ENCODE measurements around the gene S100A6. TPM values are rescaled to one million over a fixed set of nuclear protein-coding genes. Genes with fewer than 3 reads are reported as not detected.

The S100A6 gene
- total RNA-seq, 2 experiments from 2014 or later, result 425 to 431 TPM

DNA sequence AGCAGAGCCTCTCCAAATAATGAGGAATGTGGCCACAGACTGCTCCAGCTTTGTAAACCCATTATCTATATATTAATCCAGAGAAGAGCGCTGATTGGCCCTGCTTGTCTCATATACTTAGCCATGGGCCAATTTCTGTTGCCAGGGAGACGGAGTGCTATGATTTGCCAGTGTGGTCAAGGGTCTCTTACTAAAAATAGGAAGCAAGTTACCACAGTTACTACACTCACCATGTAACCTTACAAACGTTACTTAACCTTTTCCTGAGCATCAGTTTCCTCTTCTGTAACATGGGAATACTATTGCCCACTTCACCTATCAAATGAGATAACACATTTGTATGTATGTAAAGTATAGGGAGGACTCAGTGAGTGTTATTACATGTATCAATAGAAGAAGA, 37.6 kb upstream of the S100A6 start:
- H3K9me3 Mint-ChIP-seq (ENCODE audit: insufficient read depth), result no peaks in the 10 kb centered on the region
- DNase-seq, result no peak
- ChIA-PET CTCF (interaction anchor here (1.0 to 7.4 kb wide), 27 partner anchors 8 to 413 kb away, joined by 3 to 245 read pairs (median 5); partner anchors contain the start of genes CHTOP, RAB13, S100A1 and S100A13), POLR2A (interaction anchor here (0.7 to 1.6 kb wide), 3 partner anchors 41 to 93 kb away, joined by 3 to 8 read pairs (median 5); partner anchors contain the start of gene CHTOP)
- ATAC-seq, result no peak
- H3K4me1 Mint-ChIP-seq (ENCODE audit: low read depth), result peaks cover 27% of the 10 kb centered on the region
- no peaks in the 10 kb centered on the region for H3K36me3 Mint-ChIP-seq (ENCODE audit: low read depth)
- H3K27ac Mint-ChIP-seq, result no peak overlapping the region
- H3K4me3 Mint-ChIP-seq, result no peak overlapping the region
- H3K27me3 Mint-ChIP-seq (ENCODE audit: low read depth), result peaks cover 24% of the 10 kb centered on the region

GRCh38 chr1:153572569-153573015, 36.8 kb upstream of the S100A6 start:
- peaks cover 33% of the 10 kb centered on the region for H3K4me1 Mint-ChIP-seq (ENCODE audit: low read depth)
- no peaks in the 10 kb centered on the region for H3K36me3 Mint-ChIP-seq (ENCODE audit: low read depth)
- no peak overlapping the region for H3K27ac Mint-ChIP-seq
- DNase-seq (peak; percentile 65), ATAC-seq (peak; percentile 78)
- ChIA-PET POLR2A (interaction anchor here (0.7 to 1.7 kb wide), 4 partner anchors 37 to 94 kb away, joined by 3 to 8 read pairs (median 5); partner anchors contain the start of genes CHTOP and S100A6), CTCF (interaction anchor here (1.0 to 7.4 kb wide), 36 partner anchors 9 to 414 kb away, joined by 3 to 245 read pairs (median 4); partner anchors contain the start of genes CHTOP, RAB13, S100A1 and S100A13)
- H3K9me3 Mint-ChIP-seq (ENCODE audit: insufficient read depth), result no peaks in the 10 kb centered on the region
- no peak overlapping the region for H3K4me3 Mint-ChIP-seq
- H3K27me3 Mint-ChIP-seq (ENCODE audit: low read depth), result peaks cover 17% of the 10 kb centered on the region

- no peak overlapping the region for H3K27ac Mint-ChIP-seq
- no peak for ATAC-seq
- no peak for DNase-seq
- H3K36me3 Mint-ChIP-seq (ENCODE audit: low read depth), result no peaks in the 10 kb centered on the region
- ChIA-PET POLR2A (interaction anchor here (1.6 to 1.7 kb wide), 2 partner anchors 36 to 39 kb away, joined by 5 read pairs; partner anchors contain the start of gene S100A6), CTCF (interaction anchor here (1.0 to 7.4 kb wide), 29 partner anchors 8 to 415 kb away, joined by 3 to 245 read pairs (median 5); partner anchors contain the start of genes CHTOP, RAB13, S100A1 and S100A13)
- H3K4me1 Mint-ChIP-seq (ENCODE audit: low read depth), result peaks cover 38% of the 10 kb centered on the region
- H3K9me3 Mint-ChIP-seq (ENCODE audit: insufficient read depth), result no peaks in the 10 kb centered on the region
- H3K27me3 Mint-ChIP-seq (ENCODE audit: low read depth), result peaks cover 11% of the 10 kb centered on the region
- no peak overlapping the region for H3K4me3 Mint-ChIP-seq
Measured at GRCh38 chr1:153571706-153572105, 35.9 kb upstream of the S100A6 start.

DNA sequence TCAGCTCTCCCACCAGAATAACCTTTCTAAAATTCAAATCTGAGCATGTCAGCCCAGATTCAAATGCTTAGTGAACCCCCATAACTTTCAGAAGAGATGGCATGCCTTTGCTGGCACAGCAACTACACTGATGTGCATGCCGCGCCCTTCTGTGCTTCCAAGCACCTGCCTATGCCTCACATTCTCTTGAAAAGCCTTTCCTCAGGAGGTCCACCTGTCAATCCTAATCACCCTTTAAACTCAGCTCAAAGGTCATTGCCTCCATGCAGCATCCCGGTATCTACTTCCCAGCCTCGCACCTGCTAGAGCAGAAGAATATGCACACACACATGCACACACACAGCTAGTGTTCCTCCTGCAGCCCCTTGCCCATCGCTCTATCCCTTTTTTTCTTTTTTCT, 35.1 kb upstream of the S100A6 start:
- Mint-ChIP-seq H3K36me3 (ENCODE audit: low read depth) (no peaks in the 10 kb centered on the region), H3K27ac (no peak overlapping the region), H3K4me3 (no peak overlapping the region), H3K9me3 (ENCODE audit: insufficient read depth) (no peaks in the 10 kb centered on the region), H3K4me1 (ENCODE audit: low read depth) (peaks cover 45% of the 10 kb centered on the region), H3K27me3 (ENCODE audit: low read depth) (peaks cover 11% of the 10 kb centered on the region)
- POLR2A ChIA-PET, result interaction anchor here (0.7 to 1.2 kb wide), 2 partner anchors 25 to 39 kb away, joined by 3 to 4 read pairs; partner anchors contain the start of gene S100A4
- DNase-seq, result no peak
- no peak for ATAC-seq
- CTCF ChIA-PET, result interaction anchor here (0.6 to 7.4 kb wide), 13 partner anchors 10 to 1089 kb away, joined by 3 to 245 read pairs (median 4); partner anchors contain the start of genes CHTOP, RAB13, S100A1 and S100A13

GRCh38 chr1:153569465-153569864, 33.7 kb upstream of the S100A6 start:
- H3K27me3 Mint-ChIP-seq (ENCODE audit: low read depth), result peaks cover 11% of the 10 kb centered on the region
- ChIA-PET CTCF (interaction anchor here (1.0 to 7.4 kb wide), 14 partner anchors 9 to 102 kb away, joined by 3 to 245 read pairs (median 13); partner anchors contain the start of genes CHTOP, S100A1, S100A13 and S100A4), POLR2A (interaction anchor here (1.7 kb wide), 1 partner anchor 59 kb away, joined by 3 read pairs; no protein-coding TSS in a partner anchor)
- no peaks in the 10 kb centered on the region for H3K9me3 Mint-ChIP-seq (ENCODE audit: insufficient read depth)
- H3K36me3 Mint-ChIP-seq (ENCODE audit: low read depth), result no peaks in the 10 kb centered on the region
- H3K4me3 Mint-ChIP-seq, result no peak overlapping the region
- peaks cover 52% of the 10 kb centered on the region for H3K4me1 Mint-ChIP-seq (ENCODE audit: low read depth)
- DNase-seq (no peak), ATAC-seq (no peak)
- no peak overlapping the region for H3K27ac Mint-ChIP-seq

GRCh38 chr1:153568367-153569099, 32.7 kb upstream of the S100A6 start:
- peak overlapping the region; percentile 36 for H3K27ac Mint-ChIP-seq
- H3K9me3 Mint-ChIP-seq (ENCODE audit: insufficient read depth), result no peaks in the 10 kb centered on the region
- no peaks in the 10 kb centered on the region for H3K36me3 Mint-ChIP-seq (ENCODE audit: low read depth)
- ChIA-PET POLR2A (interaction anchor here (0.6 to 1.7 kb wide), 6 partner anchors 12 to 58 kb away, joined by 3 to 12 read pairs (median 4); partner anchors contain the start of gene S100A6), CTCF (interaction anchor here (0.6 to 7.4 kb wide), 28 partner anchors 8 to 378 kb away, joined by 3 to 245 read pairs (median 6); partner anchors contain the start of genes DENND4B, S100A1, S100A13 and S100A4)
- peak overlapping the region; percentile 57 for H3K4me3 Mint-ChIP-seq
- peaks cover 11% of the 10 kb centered on the region for H3K27me3 Mint-ChIP-seq (ENCODE audit: low read depth)
- peak; percentile 55 for ATAC-seq
- H3K4me1 Mint-ChIP-seq (ENCODE audit: low read depth), result peaks cover 52% of the 10 kb centered on the region
- DNase-seq, result peak; percentile 87

DNA sequence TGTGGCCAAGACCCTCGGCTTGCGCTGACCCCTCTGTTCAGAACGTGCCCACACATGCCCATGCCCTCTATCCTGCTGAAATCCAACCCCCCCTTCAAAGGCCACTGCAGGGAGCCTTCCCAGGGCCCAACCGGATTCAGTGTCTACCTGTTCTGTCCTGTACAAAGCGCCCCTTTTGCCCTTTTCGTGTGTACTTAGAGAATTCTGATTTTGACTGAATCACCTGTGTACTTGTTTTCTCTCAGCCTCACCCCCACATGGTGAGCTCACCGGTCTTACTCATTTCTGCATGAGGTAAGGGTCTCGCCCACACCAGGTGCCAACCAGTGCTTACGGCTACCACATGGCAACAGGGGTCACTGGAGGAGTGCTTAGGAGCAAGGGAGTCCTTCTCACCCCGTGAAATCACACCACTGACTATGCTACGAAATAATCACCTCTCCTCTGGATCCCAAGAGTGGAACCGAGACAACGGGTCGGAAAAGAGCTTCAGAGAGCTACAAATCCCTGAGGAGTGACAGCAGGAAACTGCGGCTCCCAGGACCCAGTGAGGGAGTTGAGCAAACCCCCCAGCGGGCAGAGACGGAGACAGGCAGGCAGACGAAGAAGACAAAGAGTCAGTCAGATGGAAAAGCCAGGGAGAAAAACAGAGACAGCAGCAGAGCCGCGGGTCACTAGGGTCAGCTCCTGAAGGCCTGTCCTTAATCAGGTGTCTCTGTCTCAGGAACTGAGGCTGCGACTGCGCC, 32.0 kb upstream of the S100A6 start:
- H3K4me3 Mint-ChIP-seq, result no peak overlapping the region
- ChIA-PET CTCF (interaction anchor here (0.6 to 7.4 kb wide), 27 partner anchors 8 to 378 kb away, joined by 3 to 245 read pairs (median 6); partner anchors contain the start of genes DENND4B, S100A1, S100A13 and S100A4), POLR2A (interaction anchor here (1.0 to 1.7 kb wide), 4 partner anchors 11 to 35 kb away, joined by 3 to 12 read pairs (median 6); partner anchors contain the start of gene S100A6)
- peaks cover 11% of the 10 kb centered on the region for H3K27me3 Mint-ChIP-seq (ENCODE audit: low read depth)
- no peak for ATAC-seq
- no peak for DNase-seq
- no peaks in the 10 kb centered on the region for H3K9me3 Mint-ChIP-seq (ENCODE audit: insufficient read depth)
- peak overlapping the region; percentile 6 for H3K27ac Mint-ChIP-seq
- H3K36me3 Mint-ChIP-seq (ENCODE audit: low read depth), result no peaks in the 10 kb centered on the region
- H3K4me1 Mint-ChIP-seq (ENCODE audit: low read depth), result peaks cover 47% of the 10 kb centered on the region

GRCh38 chr1:153566414-153567371, 30.9 kb upstream of the S100A6 start:
- no peaks in the 10 kb centered on the region for H3K9me3 Mint-ChIP-seq (ENCODE audit: insufficient read depth)
- H3K36me3 Mint-ChIP-seq (ENCODE audit: low read depth), result no peaks in the 10 kb centered on the region
- H3K4me3 Mint-ChIP-seq, result no peak overlapping the region
- H3K4me1 Mint-ChIP-seq (ENCODE audit: low read depth), result peaks cover 38% of the 10 kb centered on the region
- POLR2A ChIA-PET, result interaction anchor here (1.1 to 2.0 kb wide), 7 partner anchors 21 to 67 kb away, joined by 4 to 16 read pairs (median 6); partner anchors contain the start of genes CHTOP, S100A4, S100A5 and S100A6
- ATAC-seq, result peak; percentile 82
- H3K27ac Mint-ChIP-seq, result peak overlapping the region; percentile 92
- H3K27me3 Mint-ChIP-seq (ENCODE audit: low read depth), result peaks cover 11% of the 10 kb centered on the region
- DNase-seq, result peak; percentile 83
- CTCF ChIA-PET, result interaction anchor here (0.7 to 8.3 kb wide), 8 partner anchors 22 to 214 kb away, joined by 4 to 106 read pairs (median 6); partner anchors contain the start of genes S100A4, S100A5 and S100A6

GRCh38 chr1:153565529-153566374, 30.0 kb upstream of the S100A6 start, which contains the start of gene S100A2:
TSS of gene S100A2 (minus strand) at chr1:153565844. CDS start at chr1:153563877, 1,967 bp downstream.
- ATAC-seq (peak; percentile 31), DNase-seq (no peak)
- Mint-ChIP-seq H3K4me3 (no peak within 1 kb of the TSS), H3K9me3 (ENCODE audit: insufficient read depth) (no peaks in the 10 kb centered on the region), H3K27me3 (ENCODE audit: low read depth) (peaks cover 8% of the 10 kb centered on the region), H3K4me1 (ENCODE audit: low read depth) (peaks cover 36% of the 10 kb centered on the region), H3K27ac (peak within 1 kb of the TSS; percentile 95), H3K36me3 (ENCODE audit: low read depth) (no peaks in the 10 kb centered on the region)
- POLR2A ChIA-PET, result interaction anchor here (1.1 to 2.0 kb wide), 7 partner anchors 20 to 68 kb away, joined by 4 to 16 read pairs (median 6); partner anchors contain the start of genes CHTOP, S100A4, S100A5 and S100A6
- CTCF ChIA-PET, result interaction anchor here (0.6 to 8.3 kb wide), 9 partner anchors 21 to 213 kb away, joined by 3 to 106 read pairs (median 5); partner anchors contain the start of genes S100A4, S100A5 and S100A6
